H9 (cell line): Measurements from ENCODE around the gene CTDSP2. TPM values are rescaled to one million over a fixed set of nuclear protein-coding genes. Genes with fewer than 3 reads are reported as not detected.

Experiments
- DNase-seq: peaks from one replicate; pipeline ENCODE4 v3.0.0-alpha.2; 2017
- H2AFZ ChIP-seq: one replicate; pipeline ENCODE4 v1.6.1; 2013; ENCODE audit warnings: mild to moderate bottlenecking, low read length, control low read depth, moderate library complexity
- H2AK5ac ChIP-seq: 2 replicates; pipeline ENCODE4 v1.6.1; 2013; ENCODE audit warnings: low read length, control low read depth, mixed read lengths; ENCODE audit not compliant: insufficient read length
- H2BK120ac ChIP-seq: one replicate; pipeline ENCODE4 v1.6.1; 2013; ENCODE audit warnings: low read depth, mild to moderate bottlenecking, low read length, control low read depth, inconsistent platforms; ENCODE audit not compliant: poor library complexity, severe bottlenecking
- H2BK12ac ChIP-seq: 2 replicates; pipeline ENCODE4 v1.6.1; 2013; ENCODE audit warnings: low read length, control low read depth, mixed read lengths, low read depth; ENCODE audit not compliant: insufficient read length
- H2BK15ac ChIP-seq: 2 replicates; pipeline ENCODE4 v1.6.1; 2013; ENCODE audit warnings: low read depth, low read length, control low read depth
- H2BK20ac ChIP-seq: one replicate; pipeline ENCODE4 v1.6.1; 2013; ENCODE audit warnings: low read depth, mild to moderate bottlenecking, low read length, control low read depth, inconsistent platforms; ENCODE audit not compliant: poor library complexity, severe bottlenecking
- H2BK5ac ChIP-seq: 2 replicates; pipeline ENCODE4 v1.6.1; 2013; ENCODE audit warnings: low read length, control low read depth, mixed read lengths; ENCODE audit not compliant: insufficient read length
- H3K14ac ChIP-seq: 2 replicates; pipeline ENCODE4 v1.6.1; 2013; ENCODE audit warnings: low read length, control low read depth; ENCODE audit not compliant: insufficient read depth
- H3K18ac ChIP-seq: 2 replicates; pipeline ENCODE4 v1.6.1; 2013; ENCODE audit warnings: low read depth, mild to moderate bottlenecking, mixed read lengths, low read length, control low read depth; ENCODE audit not compliant: insufficient read length
- H3K23ac ChIP-seq: 2 replicates; pipeline ENCODE4 v1.6.1; 2013; ENCODE audit warnings: low read length, control low read depth, mixed read lengths, low read depth; ENCODE audit not compliant: insufficient read length
- H3K23me2 ChIP-seq: 2 replicates; pipeline ENCODE4 v1.6.1; 2013; ENCODE audit warnings: low read depth, mild to moderate bottlenecking, mixed read lengths, low read length, control low read depth; ENCODE audit not compliant: insufficient read length, poor library complexity, severe bottlenecking
- H3K27ac ChIP-seq: 2 replicates; pipeline ENCODE4 v1.5.1; 2013; ENCODE audit warnings: low read length, control low read depth, mixed read lengths, low read depth; ENCODE audit not compliant: insufficient read length
- H3K27me3 ChIP-seq: 2 replicates; pipeline ENCODE4 v1.6.1; 2013; ENCODE audit warnings: low read length, control low read depth, inconsistent platforms; ENCODE audit not compliant: insufficient read depth
- H3K4ac ChIP-seq: 2 replicates; pipeline ENCODE4 v1.6.1; 2013; ENCODE audit warnings: low read depth, mild to moderate bottlenecking, control low read depth, inconsistent platforms, low read length, moderate library complexity
- H3K4me1 ChIP-seq: 2 replicates; pipeline ENCODE4 v1.6.1; 2013; ENCODE audit warnings: low read length, control low read depth, inconsistent platforms; ENCODE audit not compliant: insufficient read depth
- H3K4me2 ChIP-seq: 2 replicates; pipeline ENCODE4 v1.6.1; 2013; ENCODE audit warnings: low read length, control low read depth, mixed read lengths; ENCODE audit not compliant: insufficient read length, insufficient read depth
- H3K56ac ChIP-seq: 2 replicates; pipeline ENCODE4 v1.6.1; 2013; ENCODE audit warnings: low read depth, mild to moderate bottlenecking, mixed read lengths, low read length, control low read depth; ENCODE audit not compliant: insufficient read length
- H3K79me1 ChIP-seq: 2 replicates; pipeline ENCODE4 v1.6.1; 2013; ENCODE audit warnings: low read depth, mild to moderate bottlenecking, moderate library complexity, low read length, control low read depth, inconsistent platforms; ENCODE audit not compliant: insufficient read depth, poor library complexity, severe bottlenecking
- H3K79me2 ChIP-seq: 2 replicates; pipeline ENCODE4 v1.6.1; 2013; ENCODE audit warnings: low read length, control low read depth, inconsistent platforms; ENCODE audit not compliant: insufficient read depth
- H3K9ac ChIP-seq: 2 replicates; pipeline ENCODE4 v1.6.1; 2013; ENCODE audit warnings: low read length, control low read depth, mixed read lengths; ENCODE audit not compliant: insufficient read length; ENCODE audit errors: extremely low read depth
- H3K9me3 ChIP-seq: one replicate; pipeline ENCODE4 v1.6.1; 2013; ENCODE audit warnings: low read depth, low read length, inconsistent platforms; ENCODE audit not compliant: control insufficient read depth
- H3T11ph ChIP-seq: one replicate; pipeline ENCODE4 v1.6.1; 2013; ENCODE audit warnings: mild to moderate bottlenecking, low read length, control low read depth, inconsistent platforms
- H4K20me1 ChIP-seq: one replicate; pipeline ENCODE4 v1.6.1; 2013; ENCODE audit not compliant: control insufficient read depth, insufficient read length, insufficient read depth
- H4K5ac ChIP-seq: 2 replicates; pipeline ENCODE4 v1.6.1; 2013; ENCODE audit warnings: low read depth, mild to moderate bottlenecking, mixed read lengths, low read length, control low read depth; ENCODE audit not compliant: insufficient read length
- H4K8ac ChIP-seq: replicated peaks from 2 replicates; pipeline ENCODE4 v1.6.1; 2013; ENCODE audit warnings: low read length, control low read depth, mixed read lengths, low read depth; ENCODE audit not compliant: insufficient read length
- H4K91ac ChIP-seq: 2 replicates; pipeline ENCODE4 v1.6.1; 2013; ENCODE audit warnings: low read depth, mild to moderate bottlenecking, moderate library complexity, mixed read lengths, low read length, control low read depth; ENCODE audit not compliant: insufficient read length
- H3K27ac Mint-ChIP-seq, 3 experiments: 2 replicates in 2 of 3; 3 replicates in 1 of 3; pipeline ENCODE4 v1.8.0; 2020 to 2021; ENCODE audit warnings: mixed read lengths in 3 of 3, mild to moderate bottlenecking in 1 of 3, moderate library complexity in 1 of 3
- H3K27me3 Mint-ChIP-seq: 2 replicates; pipeline ENCODE4 v1.8.0; 2021; ENCODE audit warnings: low read depth, mild to moderate bottlenecking, moderate library complexity, mixed read lengths
- H3K36me3 Mint-ChIP-seq, 3 experiments: 2 replicates in 2 of 3; 3 replicates in 1 of 3; pipeline ENCODE4 v1.8.0; 2020 to 2021; ENCODE audit warnings: low read depth in 3 of 3, mixed read lengths in 3 of 3; ENCODE audit not compliant: insufficient read depth in 1 of 3
- H3K4me1 Mint-ChIP-seq, 2 experiments: 2 replicates each; pipeline ENCODE4 v1.8.0; 2020; ENCODE audit warnings: mixed read lengths in 2 of 2
- H3K4me3 Mint-ChIP-seq, 2 experiments: 2 replicates in 1 of 2; 3 replicates in 1 of 2; pipeline ENCODE4 v1.8.0; 2020 to 2021; ENCODE audit warnings: mild to moderate bottlenecking in 2 of 2, mixed read lengths in 2 of 2, moderate library complexity in 1 of 2
- H3K9me3 Mint-ChIP-seq, 2 experiments: 2 replicates in 1 of 2; 3 replicates in 1 of 2; pipeline ENCODE4 v1.8.0; 2020; ENCODE audit warnings: mild to moderate bottlenecking in 2 of 2, mixed read lengths in 2 of 2, moderate library complexity in 1 of 2
- WGBS: extraction: QIAGEN DNeasy Blood & Tissue Kit; methylation state at CpG from one replicate; pipeline ENCODE4 v1.1.7; 2013; ENCODE audit warnings: missing lambda C conversion rate, low lambda C conversion rate, mixed read lengths; ENCODE audit not compliant: insufficient read length; ENCODE audit errors: extremely low coverage; 5-methylcytosine and 5-hydroxymethylcytosine counted together
- total RNA-seq: library from RNA; stranded (reverse); gene quantifications from 2 replicates; pipeline ENCODE4 v1.2.1, GENCODE V29; 2021
- TF ChIP-seq, protein P1 (sequence below): fragments of 200-600 bp; sonication (generic); conservative IDR thresholded peaks from 3 replicates; pipeline ENCODE4 v1.8.0; 2021; ENCODE audit warnings: antibody characterized with exemption, mild to moderate bottlenecking

Gene CTDSP2
- total RNA-seq, 1 experiment from 2014 or later: 103 TPM

DNA sequence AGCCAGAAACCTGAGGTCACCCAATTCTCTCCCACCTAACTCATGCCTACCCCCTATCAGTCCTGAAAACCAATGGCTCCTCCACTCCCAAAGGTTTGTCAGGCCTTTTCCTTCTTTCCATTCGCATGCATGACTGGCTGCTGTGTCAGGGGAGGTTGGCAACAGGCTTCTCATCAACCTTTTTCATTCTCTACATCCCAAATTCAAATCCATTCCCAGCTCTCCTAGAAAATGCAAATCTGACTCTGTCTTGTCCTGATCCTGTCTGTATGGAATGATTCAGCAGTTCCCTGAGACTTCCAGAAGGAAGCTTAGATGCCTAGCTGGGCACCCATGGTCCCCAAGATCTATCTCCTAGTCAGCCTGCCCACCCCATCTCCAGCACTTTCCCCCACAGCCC lies 5.0 kb upstream of the CTDSP2 start:
- Histone ChIP-seq H3K4me2 (no peak overlapping the region), H3K18ac (no peak overlapping the region), H2BK120ac (no peak overlapping the region), H4K20me1 (no peaks in the 10 kb centered on the region), H2BK20ac (no peak overlapping the region), H3K23ac (no peak overlapping the region), H3K9ac (no peak overlapping the region), H3T11ph (no peak overlapping the region), H2BK5ac (no peak overlapping the region), H3K4me1 (peaks cover 13% of the 10 kb centered on the region; the same call in 1 of the 2 replicates), H2AK5ac (no peak overlapping the region), H4K8ac (no peak overlapping the region), H4K91ac (no peak overlapping the region), H2AFZ (no peak overlapping the region), H3K14ac (no peak overlapping the region), H2BK15ac (no peak overlapping the region), H3K79me2 (no peaks in the 10 kb centered on the region), H3K79me1 (no peaks in the 10 kb centered on the region), H3K27ac (no peak overlapping the region), H4K5ac (no peak overlapping the region), H3K56ac (no peak overlapping the region), H3K9me3 (no peaks in the 10 kb centered on the region), H3K4ac (no peak overlapping the region), H2BK12ac (no peak overlapping the region), H3K27me3 (no peaks in the 10 kb centered on the region), H3K23me2 (peaks cover 10% of the 10 kb centered on the region)
- no CpG with 5 or more reads among the region's 1 CpG for WGBS
- Mint-ChIP-seq H3K36me3 (peaks cover 0 to 3% (median 0%) of the 10 kb centered on the region in 3 experiments; a peak in 1 of 7 replicates), H3K27me3 (peaks cover 29% of the 10 kb centered on the region), H3K4me3 (peak overlapping the region; percentile 60 to 75; a peak in 4 of 5 replicates), H3K27ac (peak overlapping the region in 1 of 3 experiments; percentile 10; a peak in 1 of 7 replicates), H3K9me3 (no peaks in the 10 kb centered on the region; a peak in 1 of 5 replicates), H3K4me1 (peaks cover 38 to 47% of the 10 kb centered on the region in 2 experiments)
- DNase-seq: no peak
- TF ChIP-seq, protein P1, sequence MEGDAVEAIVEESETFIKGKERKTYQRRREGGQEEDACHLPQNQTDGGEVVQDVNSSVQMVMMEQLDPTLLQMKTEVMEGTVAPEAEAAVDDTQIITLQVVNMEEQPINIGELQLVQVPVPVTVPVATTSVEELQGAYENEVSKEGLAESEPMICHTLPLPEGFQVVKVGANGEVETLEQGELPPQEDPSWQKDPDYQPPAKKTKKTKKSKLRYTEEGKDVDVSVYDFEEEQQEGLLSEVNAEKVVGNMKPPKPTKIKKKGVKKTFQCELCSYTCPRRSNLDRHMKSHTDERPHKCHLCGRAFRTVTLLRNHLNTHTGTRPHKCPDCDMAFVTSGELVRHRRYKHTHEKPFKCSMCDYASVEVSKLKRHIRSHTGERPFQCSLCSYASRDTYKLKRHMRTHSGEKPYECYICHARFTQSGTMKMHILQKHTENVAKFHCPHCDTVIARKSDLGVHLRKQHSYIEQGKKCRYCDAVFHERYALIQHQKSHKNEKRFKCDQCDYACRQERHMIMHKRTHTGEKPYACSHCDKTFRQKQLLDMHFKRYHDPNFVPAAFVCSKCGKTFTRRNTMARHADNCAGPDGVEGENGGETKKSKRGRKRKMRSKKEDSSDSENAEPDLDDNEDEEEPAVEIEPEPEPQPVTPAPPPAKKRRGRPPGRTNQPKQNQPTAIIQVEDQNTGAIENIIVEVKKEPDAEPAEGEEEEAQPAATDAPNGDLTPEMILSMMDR: no peak
